Esophagus (tissue), 2 donors: ENCODE results near the gene CLN5. TPM values are rescaled to one million over a fixed set of nuclear protein-coding genes. Genes with fewer than 3 reads are reported as not detected.

ENCODE experiments used
- H3K27ac ChIP-seq, 2 donors: one replicate each; pipeline ENCODE4 v1.5.1; 2013; ENCODE audit warnings: low read depth in 2 of 2, mild to moderate bottlenecking in 2 of 2, inconsistent platforms in 1 of 2, low read length in 1 of 2, moderate library complexity in 1 of 2
- H3K27me3 ChIP-seq, 2 donors: one replicate each; pipeline ENCODE4 v1.6.1; 2013; ENCODE audit warnings: low read length in 2 of 2, control low read depth in 1 of 2, mild to moderate bottlenecking in 1 of 2; ENCODE audit not compliant: insufficient read depth in 2 of 2, control insufficient read depth in 1 of 2
- H3K36me3 ChIP-seq, 2 donors: one replicate each; pipeline ENCODE4 v1.6.1; 2013; ENCODE audit warnings: low read length in 1 of 2; ENCODE audit not compliant: control insufficient read depth in 2 of 2, insufficient read depth in 2 of 2
- H3K4me1 ChIP-seq, 2 donors: one replicate each; pipeline ENCODE4 v1.6.1; 2013; ENCODE audit warnings: low read length in 1 of 2; ENCODE audit not compliant: control insufficient read depth in 2 of 2, insufficient read depth in 2 of 2
- H3K4me3 ChIP-seq, 2 donors: one replicate each; pipeline ENCODE4 v1.5.1; 2013; ENCODE audit warnings: low read length in 2 of 2, mild to moderate bottlenecking in 2 of 2, low read depth in 1 of 2, moderate library complexity in 1 of 2
- H3K9me3 ChIP-seq, 2 donors: one replicate each; pipeline ENCODE4 v1.6.1; 2013; ENCODE audit warnings: mild to moderate bottlenecking in 2 of 2, low read depth in 1 of 2, low read length in 1 of 2, moderate library complexity in 1 of 2; ENCODE audit not compliant: control insufficient read depth in 2 of 2, insufficient read depth in 1 of 2
- WGBS, 2 donors: extraction: QIAGEN DNeasy Blood & Tissue Kit; methylation state at CpG; one replicate each; pipeline ENCODE4 v1.1.7; 2013; 5-methylcytosine and 5-hydroxymethylcytosine counted together
- polyA plus RNA-seq, 2 donors: library from polyadenylated mRNA; stranded (reverse); fragments of 200-250 nt; gene quantifications; one replicate each; pipeline ENCODE4 v1.2.3, GENCODE V29; 2013
- donor health status: healthy with polysubstance abuse.
- donor health status: Bipolar disorder and iron deficiency.

Gene CLN5
- polyA plus RNA-seq, 2 donors: 6.1 to 7.4 TPM

- no peak overlapping the region for H3K4me3 ChIP-seq
- no peaks in the 10 kb centered on the region for H3K27me3 ChIP-seq
- no peaks in the 10 kb centered on the region for H3K4me1 ChIP-seq
- no peak overlapping the region for H3K27ac ChIP-seq
- H3K36me3 ChIP-seq: peaks cover 0 to 4% of the 10 kb centered on the region in 2 donors
- no peaks in the 10 kb centered on the region for H3K9me3 ChIP-seq
- 73 to 76% methylated on average over 5 of the region's 5 CpGs for WGBS, 2 donors
Measured at GRCh38 chr13:77042566-77043177, 50.8 kb downstream of the CLN5 start.

- H3K9me3 ChIP-seq: no peaks in the 10 kb centered on the region
- no peaks in the 10 kb centered on the region for H3K4me1 ChIP-seq
- no peak overlapping the region for H3K27ac ChIP-seq
- no peak overlapping the region for H3K4me3 ChIP-seq
- WGBS, 2 donors: 92 to 93% methylated on average over 8 of the region's 8 CpGs
- peaks cover 5 to 14% of the 10 kb centered on the region in 2 donors for H3K36me3 ChIP-seq
- H3K27me3 ChIP-seq: no peaks in the 10 kb centered on the region
Measured at GRCh38 chr13:77047649-77048343, 55.9 kb downstream of the CLN5 start.

- 76 to 85% methylated on average over 4 of the region's 4 CpGs for WGBS, 2 donors
- Histone ChIP-seq H3K36me3 (peaks cover 6 to 14% of the 10 kb centered on the region in 2 donors), H3K27me3 (no peaks in the 10 kb centered on the region)
Measured at GRCh38 chr13:77048681-77049080, 56.8 kb downstream of the CLN5 start.

GRCh38 chr13:77053192-77053591 lies 61.3 kb downstream of the CLN5 start:
- Histone ChIP-seq H3K9me3 (no peaks in the 10 kb centered on the region), H3K27ac (no peak overlapping the region), H3K27me3 (no peaks in the 10 kb centered on the region), H3K36me3 (peaks cover 6 to 22% of the 10 kb centered on the region in 2 donors), H3K4me3 (no peak overlapping the region), H3K4me1 (no peaks in the 10 kb centered on the region)
- WGBS, 2 donors: 68 to 81% methylated on average over 4 of the region's 4 CpGs

More at GRCh38 chr13:77048681-77049080, 56.8 kb downstream of the CLN5 start:
- Histone ChIP-seq H3K4me1 (no peaks in the 10 kb centered on the region), H3K4me3 (no peak overlapping the region), H3K9me3 (no peaks in the 10 kb centered on the region), H3K27ac (no peak overlapping the region)

Other genes with a start within 250 kb of the CLN5 start
- gene KCTD12, start 105.7 kb upstream of the CLN5 start, polyA plus RNA-seq: 1 to 10 TPM; 4.1 to 6.6 TPM
- gene ACOD1, start 43.6 kb upstream of the CLN5 start, polyA plus RNA-seq: not detected
- gene FBXL3, start 35.1 kb downstream of the CLN5 start, polyA plus RNA-seq: 10 to 100 TPM; 11.5 to 17.9 TPM